Stimulated activated CD4-positive, alpha-beta T cell treated with anti-CD3 and anti-CD28 coated beads, Interleukin-4, amount 100 ng/mL, for 48 hours (primary cell): ENCODE data around the gene KMO.

Experiments used
- DNase-seq, 2 donors: peaks; one replicate each; pipeline ENCODE4 v3.0.0-alpha.2; 2020; ENCODE audit warnings: low read depth in 2 of 2

The KMO gene

DNA sequence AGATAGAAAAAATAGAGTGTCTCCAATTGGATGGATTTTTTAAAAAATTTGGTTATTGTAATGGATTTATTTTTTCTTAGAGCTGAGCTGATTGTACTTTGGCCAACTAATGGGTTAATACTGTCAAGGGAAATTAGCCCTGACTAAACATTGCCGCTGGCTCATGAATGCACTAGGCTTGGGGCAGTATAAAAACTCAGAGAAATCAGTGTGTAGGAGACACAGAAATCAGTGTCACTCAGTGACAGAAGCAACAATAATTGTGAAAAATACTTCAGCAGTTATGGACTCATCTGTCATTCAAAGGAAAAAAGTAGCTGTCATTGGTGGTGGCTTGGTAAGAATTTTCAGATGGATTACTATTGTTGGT, at the start of gene KMO:
KMO (plus strand) TSS at position 217 of the 370 bp plus-strand sequence; CDS start at position 284, 67 bp downstream.
- no peak for DNase-seq

DNA sequence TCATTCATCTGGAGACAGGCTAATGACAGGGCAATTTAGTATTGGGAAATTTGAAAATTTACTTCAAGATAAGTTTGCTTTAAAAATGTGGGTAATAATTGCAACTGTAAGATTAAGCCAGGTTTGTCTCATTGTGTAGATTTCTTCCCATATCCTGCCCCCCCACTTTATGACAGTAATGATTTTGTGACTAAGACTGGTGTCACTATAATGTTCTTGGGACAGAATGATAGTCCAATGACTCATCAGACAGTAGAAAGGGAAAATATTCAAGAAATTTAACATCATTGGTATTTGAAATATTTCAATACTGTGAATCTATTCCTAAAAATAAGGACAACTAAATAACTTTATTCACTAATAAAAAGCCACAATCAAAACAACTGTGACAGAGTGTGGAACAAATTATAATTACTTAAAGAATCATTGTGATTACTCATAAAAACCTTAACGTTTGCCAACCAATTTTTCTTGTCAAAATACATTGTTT, 49.4 kb upstream of the KMO start:
- no peak for DNase-seq

- no peak for DNase-seq
Measured at GRCh38 chr1:241485145-241485544, 47.0 kb upstream of the KMO start.

DNA sequence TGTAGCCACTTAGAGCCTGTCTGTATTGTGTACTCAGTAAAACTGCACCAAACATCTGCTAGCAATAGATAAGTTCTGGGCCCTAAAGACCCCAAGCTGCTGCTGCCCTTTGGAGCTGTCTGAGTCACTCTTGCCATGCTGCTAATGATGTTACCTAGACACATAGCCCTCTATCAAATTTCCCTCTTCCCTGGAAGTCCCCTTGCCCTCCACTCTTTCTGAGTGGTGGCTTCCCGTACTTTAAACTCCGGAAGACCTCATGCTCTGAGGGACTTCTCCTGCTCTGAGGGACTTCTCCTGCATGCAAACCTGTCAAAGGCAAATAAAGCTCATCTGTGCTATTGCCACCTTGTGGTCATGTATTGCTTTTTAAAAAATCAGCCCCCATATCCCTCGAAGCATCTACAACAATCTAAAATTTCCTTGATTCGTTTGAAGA, 46.6 kb upstream of the KMO start:
- DNase-seq, result no peak

DNA sequence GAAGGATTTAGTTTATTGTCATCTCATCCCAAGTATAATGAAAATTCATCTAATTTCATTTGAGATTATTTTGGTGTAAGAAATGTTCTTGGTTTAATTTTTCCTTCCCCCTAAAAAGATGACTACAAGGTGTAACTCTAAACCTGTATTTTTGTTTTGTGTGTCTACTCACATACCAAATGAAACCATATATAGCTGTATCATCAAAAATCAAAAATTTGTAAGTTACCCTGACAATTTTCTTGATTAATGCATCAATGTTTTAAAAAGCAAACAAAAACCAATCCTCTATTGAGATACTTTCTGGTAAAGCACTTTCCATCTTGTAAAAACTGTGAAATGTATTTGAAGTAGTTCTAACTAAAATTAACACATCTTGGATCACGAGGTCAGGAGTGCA, 43.4 kb upstream of the KMO start:
- DNase-seq, result no peak

DNA sequence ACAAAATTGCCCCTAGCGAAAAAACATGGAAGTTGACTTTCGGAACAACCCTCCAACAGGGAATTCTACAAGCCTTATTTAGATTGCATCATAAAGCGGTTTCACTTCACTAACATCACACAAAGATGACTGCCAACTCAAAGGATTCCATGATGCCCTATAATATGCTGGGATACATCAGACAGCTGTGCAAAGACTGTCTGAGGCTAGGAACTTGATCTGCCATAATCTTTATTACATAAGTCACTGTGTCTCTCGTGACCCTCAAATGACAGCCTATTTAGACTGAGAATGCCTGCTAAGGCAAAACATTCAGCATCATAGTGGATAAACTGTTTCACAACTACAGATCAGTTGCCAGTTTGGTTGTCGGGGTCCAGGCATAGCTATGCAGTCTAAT, 36.4 kb upstream of the KMO start:
- DNase-seq, result no peak

DNA sequence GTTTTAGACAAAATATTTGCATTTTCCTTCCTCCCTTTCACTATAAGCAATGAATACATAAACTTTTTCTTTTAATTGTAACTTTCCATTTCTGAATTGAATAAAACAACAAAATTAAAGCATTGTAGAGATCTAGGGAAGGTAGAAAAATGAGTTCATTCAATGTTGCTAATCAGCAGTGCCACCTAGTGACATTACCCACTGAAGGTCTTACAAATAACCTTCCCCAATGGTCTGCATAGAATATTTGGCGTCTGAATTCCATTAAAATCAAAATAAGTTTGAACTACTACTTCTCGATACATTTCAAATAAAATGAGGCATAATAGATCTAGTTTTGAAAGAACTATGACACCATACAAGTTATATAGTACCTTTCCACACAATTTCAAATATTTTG, 32.3 kb upstream of the KMO start:
- DNase-seq, result no peak

GRCh38 chr1:241503444-241503843, 28.7 kb upstream of the KMO start:
- peak in 1 of 2 donors; percentile 2 for DNase-seq

- DNase-seq, result no peak
Measured at GRCh38 chr1:241507189-241507863, 24.9 kb upstream of the KMO start.

GRCh38 chr1:241513378-241513777, 18.8 kb upstream of the KMO start:
- no peak for DNase-seq

DNA sequence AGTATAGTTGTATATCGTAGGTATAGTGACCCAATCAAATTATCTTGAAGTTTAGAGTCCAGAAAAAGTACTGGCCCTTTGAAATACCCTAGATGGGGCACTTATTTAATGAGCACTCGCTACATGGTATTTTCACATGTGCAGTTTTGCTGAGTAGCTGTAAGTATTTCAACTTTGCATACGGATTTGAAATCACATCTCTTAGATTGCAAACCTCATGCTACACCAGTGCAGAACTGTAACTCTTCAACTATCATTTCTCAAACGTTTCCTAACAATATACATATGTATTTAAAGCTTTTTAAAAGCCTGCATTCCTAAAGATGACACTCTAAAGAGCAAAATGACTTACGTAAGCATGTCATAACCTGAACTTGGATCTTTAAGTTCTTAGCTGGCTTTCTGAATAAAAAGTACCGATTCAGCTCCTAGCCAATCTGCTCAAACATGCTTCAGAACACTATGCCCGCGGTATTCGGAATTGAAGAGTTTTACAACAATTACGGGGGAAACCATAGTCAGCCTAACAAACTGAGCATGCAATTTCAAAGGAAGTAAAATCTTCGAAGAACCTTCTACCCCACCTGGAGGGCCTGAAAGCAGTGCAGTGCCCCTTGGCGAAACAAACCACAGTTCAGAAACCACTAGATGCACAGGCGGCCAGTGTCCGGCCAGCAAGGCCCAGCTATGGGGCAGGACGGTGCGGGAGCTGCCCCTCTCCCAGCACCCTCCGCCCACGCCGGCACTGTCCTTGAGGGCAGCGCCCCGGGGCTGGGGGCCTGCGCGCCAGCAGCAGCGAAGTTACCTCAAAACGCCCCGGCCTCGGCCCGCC, 13.5 kb upstream of the KMO start:
- DNase-seq, result peak in 1 of 2 donors; percentile 13

- DNase-seq, result peak; percentile 84 to 92
Measured at GRCh38 chr1:241519308-241520079, 12.7 kb upstream of the KMO start, which contains the start of gene FH. Gene FH, minus strand, starts transcription at chr1:241519755. Its CDS starts 33 bp downstream, at chr1:241519722.

GRCh38 chr1:241520080-241520465, 12.1 kb upstream of the KMO start:
- no peak for DNase-seq

- no peak for DNase-seq
Measured at GRCh38 chr1:241521718-241522117, 10.5 kb upstream of the KMO start.

GRCh38 chr1:241525026-241525425, 7.2 kb upstream of the KMO start:
- no peak for DNase-seq

GRCh38 chr1:241527146-241527545, 5.0 kb upstream of the KMO start:
- DNase-seq, result no peak

GRCh38 chr1:241531195-241532161, 700 bp upstream of the KMO start:
- DNase-seq, result no peak

GRCh38 chr1:241532864-241533263, 686 bp downstream of the KMO start:
- DNase-seq, result no peak

GRCh38 chr1:241533326-241534115, 1.3 kb downstream of the KMO start:
- DNase-seq, result no peak

GRCh38 chr1:241536304-241536703, 4.1 kb downstream of the KMO start:
- no peak for DNase-seq
